Keratinocyte (primary cell): ENCODE measurements around the gene BLCAP. TPM values are rescaled to one million over a fixed set of nuclear protein-coding genes. Genes with fewer than 3 reads are reported as not detected.

ENCODE experiments used
- DNase-seq: peaks from one replicate; pipeline ENCODE4 v3.0.0-alpha.2; 2011; ENCODE audit warnings: low read depth, missing footprints, low spot score
- FAIRE-seq: peaks from 2 replicates; lab custom pipeline; 2011; peaks lifted over from hg19 to GRCh38; lab: Jason Lieb, UNC
- H2AFZ ChIP-seq: 2 replicates; pipeline ENCODE4 v1.6.0; 2012; ENCODE audit warnings: low read length, control low read depth, inconsistent platforms; ENCODE audit not compliant: control insufficient read depth
- H3K27ac ChIP-seq: 2 replicates; pipeline ENCODE4 v1.5.1; 2011; ENCODE audit warnings: low read length; ENCODE audit not compliant: control insufficient read depth, insufficient read depth
- H3K27me3 ChIP-seq: 3 replicates; pipeline ENCODE4 v1.6.0; 2011; ENCODE audit warnings: low read length; ENCODE audit not compliant: control insufficient read depth, insufficient read depth; ENCODE audit errors: extremely low read depth
- H3K36me3 ChIP-seq, 2 experiments: 2 replicates in 1 of 2; 3 replicates in 1 of 2; pipeline ENCODE4 v1.5.1; 2011; ENCODE audit warnings: low read length in 2 of 2, mild to moderate bottlenecking in 1 of 2; ENCODE audit not compliant: control insufficient read depth in 2 of 2, insufficient read depth in 2 of 2; ENCODE audit errors: extremely low read depth in 1 of 2
- H3K4me1 ChIP-seq: 3 replicates; pipeline ENCODE4 v1.5.1; 2011; ENCODE audit warnings: low read length; ENCODE audit not compliant: control insufficient read depth, insufficient read depth; ENCODE audit errors: extremely low read depth
- H3K4me2 ChIP-seq: 3 replicates; pipeline ENCODE4 v1.6.0; 2011; ENCODE audit warnings: low read depth, low read length; ENCODE audit not compliant: control insufficient read depth, insufficient read depth; ENCODE audit errors: extremely low read depth
- H3K4me3 ChIP-seq, 3 experiments: fragments of 200-600 bp in 1 of 3; sonication (generic) in 1 of 3; 2 replicates in 2 of 3; 3 replicates in 1 of 3; pipeline ENCODE4 v1.5.1; 2011 to 2016; ENCODE audit warnings: low read length in 3 of 3, mild to moderate bottlenecking in 3 of 3, control low read depth in 2 of 3, inconsistent platforms in 1 of 3, low read depth in 1 of 3, mixed read lengths in 1 of 3, mixed run types in 1 of 3, moderate library complexity in 1 of 3; ENCODE audit not compliant: control insufficient read depth in 2 of 3, insufficient read depth in 2 of 3; ENCODE audit errors: extremely low read depth in 1 of 3
- H3K79me2 ChIP-seq: 2 replicates; pipeline ENCODE4 v1.6.0; 2012; ENCODE audit warnings: low read length; ENCODE audit not compliant: control insufficient read depth, insufficient read depth
- H3K9ac ChIP-seq: 3 replicates; pipeline ENCODE4 v1.6.0; 2011; ENCODE audit warnings: low read length; ENCODE audit not compliant: control insufficient read depth, insufficient read depth; ENCODE audit errors: extremely low read depth
- H3K9me1 ChIP-seq: 3 replicates; pipeline ENCODE4 v1.6.0; 2011; ENCODE audit warnings: low read length; ENCODE audit not compliant: control insufficient read depth, insufficient read depth; ENCODE audit errors: extremely low read depth
- H3K9me3 ChIP-seq: 2 replicates; pipeline ENCODE4 v1.5.1; 2012; ENCODE audit warnings: low read depth, low read length; ENCODE audit not compliant: control insufficient read depth
- H4K20me1 ChIP-seq: 3 replicates; pipeline ENCODE4 v1.6.0; 2011; ENCODE audit warnings: low read length; ENCODE audit not compliant: control insufficient read depth, insufficient read depth; ENCODE audit errors: extremely low read depth
- EZH2 ChIP-seq: IDR thresholded peaks from one replicate; pipeline ENCODE4 v1.6.1; 2012; ENCODE audit warnings: inconsistent platforms, mild to moderate bottlenecking, low read length, moderate library complexity
- dilution Hi-C: fragments of 300-500 bp; cut with MboI; formaldehyde crosslinking; loops from one replicate; pipeline ENCODE4 v1.7.0; 2020; ENCODE audit warnings: low sequenced_read_pairs; ENCODE audit not compliant: extremely low pct_ligation_motif_present
- polyA plus RNA-seq, 5 experiments: library from polyadenylated mRNA; depleted of rRNA in 3 of 5; stranded (reverse) in 3 of 5; stranded (forward) in 1 of 5; unstranded in 1 of 5; fragments of >200 nt; gene quantifications; 1 replicate in 1 of 5; 2 replicates in 3 of 5; 3 replicates in 1 of 5; pipeline versions ENCODE4 v1.2.1 to v1.2.3, GENCODE V29; 2011 to 2012; ENCODE audit warnings: missing spikeins in 2 of 5, low read depth in 1 of 5, low replicate concordance in 1 of 5
- TF ChIP-seq, protein P1 (sequence below), 3 experiments: IDR thresholded peaks in 1 of 3; conservative IDR thresholded peaks in 1 of 3; optimal IDR thresholded peaks in 1 of 3; 2 replicates in 2 of 3; 3 replicates in 1 of 3; pipeline versions ENCODE3 to v1.5.1; 2011; ENCODE audit warnings: low read length in 3 of 3, mild to moderate bottlenecking in 3 of 3, moderate library complexity in 2 of 3, control low read depth in 1 of 3, inconsistent platforms in 1 of 3; ENCODE audit not compliant: insufficient read depth in 2 of 3; ENCODE audit errors: extremely low read depth in 1 of 3

Gene BLCAP
- polyA plus RNA-seq, 1 donor (not counting 4 experiments of a cell fraction or from before 2014, with no cell fraction given), result 209 TPM

DNA sequence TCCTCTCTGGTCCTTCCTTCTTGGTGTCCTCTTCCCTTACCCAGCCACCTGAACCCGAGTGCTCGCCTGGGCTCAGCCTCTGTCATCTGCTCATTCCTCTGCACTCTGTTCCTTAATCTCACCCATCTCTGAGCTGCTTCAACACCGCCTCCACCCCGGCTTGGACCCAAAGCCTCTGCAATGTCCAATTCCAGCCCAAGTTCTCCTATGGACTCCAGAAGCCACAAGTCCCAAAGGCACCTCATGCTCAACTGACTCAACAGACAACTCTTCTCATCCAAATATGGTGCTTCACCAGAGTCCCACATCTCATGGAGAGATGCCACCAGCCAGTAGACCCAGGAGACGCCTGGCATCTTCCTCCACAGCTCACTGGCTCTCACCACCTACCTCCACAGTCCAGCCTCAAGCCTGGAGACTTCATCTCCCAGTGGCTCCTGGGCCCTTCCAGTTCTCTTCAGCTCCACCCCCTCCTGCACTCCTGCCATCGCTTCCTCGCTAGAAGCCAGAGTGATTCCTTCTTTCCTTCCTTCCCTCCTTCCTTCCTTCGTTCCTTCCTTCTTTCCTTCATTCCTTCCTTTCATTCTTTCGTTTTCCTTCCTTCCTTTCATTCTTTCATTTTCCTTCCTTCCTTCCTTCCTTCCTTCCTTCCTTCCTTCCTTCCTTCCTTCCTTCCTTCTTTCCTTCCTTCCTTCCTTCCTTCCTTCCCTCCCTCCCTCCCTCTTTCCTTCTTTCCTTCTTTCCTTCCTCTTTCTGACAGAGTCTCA is 47.6 kb downstream of the BLCAP start:
- H3K9ac ChIP-seq, result no peak overlapping the region
- no peak overlapping the region for H3K4me3 ChIP-seq
- H3K36me3 ChIP-seq, result no peaks in the 10 kb centered on the region
- no peaks in the 10 kb centered on the region for H3K9me1 ChIP-seq
- no peak for DNase-seq
- dilution Hi-C loops, result loop anchor here (25.0 kb wide), 1 partner anchor 218 kb away; the partner anchor contains the start of gene GHRH
- no peak overlapping the region for H2AFZ ChIP-seq
- H3K27ac ChIP-seq, result no peak overlapping the region
- H3K4me2 ChIP-seq, result no peak overlapping the region
- H3K9me3 ChIP-seq, result no peaks in the 10 kb centered on the region
- H3K27me3 ChIP-seq, result peaks cover 21% of the 10 kb centered on the region
- no peaks in the 10 kb centered on the region for H4K20me1 ChIP-seq
- H3K79me2 ChIP-seq, result no peaks in the 10 kb centered on the region
- FAIRE-seq, result no peak
- no peaks in the 10 kb centered on the region for H3K4me1 ChIP-seq
- TF ChIP-seq EZH2, result no peak
- TF ChIP-seq, protein P1, sequence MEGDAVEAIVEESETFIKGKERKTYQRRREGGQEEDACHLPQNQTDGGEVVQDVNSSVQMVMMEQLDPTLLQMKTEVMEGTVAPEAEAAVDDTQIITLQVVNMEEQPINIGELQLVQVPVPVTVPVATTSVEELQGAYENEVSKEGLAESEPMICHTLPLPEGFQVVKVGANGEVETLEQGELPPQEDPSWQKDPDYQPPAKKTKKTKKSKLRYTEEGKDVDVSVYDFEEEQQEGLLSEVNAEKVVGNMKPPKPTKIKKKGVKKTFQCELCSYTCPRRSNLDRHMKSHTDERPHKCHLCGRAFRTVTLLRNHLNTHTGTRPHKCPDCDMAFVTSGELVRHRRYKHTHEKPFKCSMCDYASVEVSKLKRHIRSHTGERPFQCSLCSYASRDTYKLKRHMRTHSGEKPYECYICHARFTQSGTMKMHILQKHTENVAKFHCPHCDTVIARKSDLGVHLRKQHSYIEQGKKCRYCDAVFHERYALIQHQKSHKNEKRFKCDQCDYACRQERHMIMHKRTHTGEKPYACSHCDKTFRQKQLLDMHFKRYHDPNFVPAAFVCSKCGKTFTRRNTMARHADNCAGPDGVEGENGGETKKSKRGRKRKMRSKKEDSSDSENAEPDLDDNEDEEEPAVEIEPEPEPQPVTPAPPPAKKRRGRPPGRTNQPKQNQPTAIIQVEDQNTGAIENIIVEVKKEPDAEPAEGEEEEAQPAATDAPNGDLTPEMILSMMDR (optimal IDR thresholded peaks at IDR 0.05 in 1 of 3, IDR thresholded peaks at IDR 0.05 in 1 of 3, conservative IDR thresholded peaks at IDR 0.05 in 1 of 3; ENCODE audit: extremely low read depth in 1 of 3, insufficient read depth in 2 of 3, low read length in 3 of 3), result no peak

DNA sequence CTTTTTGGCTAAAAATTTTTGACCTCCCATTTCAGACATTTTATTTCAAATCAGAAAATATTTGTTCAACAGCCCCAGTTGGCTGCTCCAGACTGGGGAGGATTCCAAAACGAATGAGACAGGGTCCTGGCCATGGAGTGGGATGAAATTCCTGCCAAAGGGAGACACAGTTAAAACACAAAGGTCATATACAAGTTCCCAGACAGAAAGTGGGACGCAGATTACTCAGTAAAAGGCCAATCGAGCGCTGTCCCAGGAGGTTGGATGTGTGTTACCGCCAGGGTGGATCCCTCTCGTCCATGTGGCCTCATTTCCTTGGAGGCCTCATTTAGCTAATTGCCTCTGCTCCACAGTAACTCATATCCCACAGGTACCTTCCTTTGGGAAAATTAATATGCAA is 48.4 kb downstream of the BLCAP start:
- TF ChIP-seq, protein P1 (optimal IDR thresholded peaks at IDR 0.05 in 1 of 3, IDR thresholded peaks at IDR 0.05 in 1 of 3, conservative IDR thresholded peaks at IDR 0.05 in 1 of 3; ENCODE audit: extremely low read depth in 1 of 3, insufficient read depth in 2 of 3, low read length in 3 of 3), result no peak
- TF ChIP-seq EZH2, result no peak
- no peaks in the 10 kb centered on the region for H3K79me2 ChIP-seq
- H3K4me2 ChIP-seq, result no peak overlapping the region
- H3K9ac ChIP-seq, result no peak overlapping the region
- peaks cover 18% of the 10 kb centered on the region for H3K27me3 ChIP-seq
- dilution Hi-C loops, result loop anchor here (25.0 kb wide), 1 partner anchor 217 kb away; the partner anchor contains the start of gene GHRH
- no peaks in the 10 kb centered on the region for H3K4me1 ChIP-seq
- DNase-seq (no peak), FAIRE-seq (no peak)
- H3K36me3 ChIP-seq, result no peaks in the 10 kb centered on the region
- H3K27ac ChIP-seq, result no peak overlapping the region
- H2AFZ ChIP-seq, result no peak overlapping the region
- H4K20me1 ChIP-seq, result no peaks in the 10 kb centered on the region
- no peaks in the 10 kb centered on the region for H3K9me1 ChIP-seq
- no peak overlapping the region for H3K4me3 ChIP-seq
- H3K9me3 ChIP-seq, result no peaks in the 10 kb centered on the region
